Epithelial cell of proximal tubule (primary cell): Measurements from ENCODE around the gene PDE4C. TPM values are rescaled to one million over a fixed set of nuclear protein-coding genes. Genes with fewer than 3 reads are reported as not detected.

ENCODE experiments used
- DNase-seq: peaks from one replicate; pipeline ENCODE4 v3.0.0-alpha.2; 2011; ENCODE audit warnings: low read depth
- H3K4me3 ChIP-seq: 2 replicates; pipeline ENCODE4 v1.5.1; 2011; ENCODE audit warnings: low read depth, mild to moderate bottlenecking, low read length
- total RNA-seq: library from RNA; depleted of rRNA; stranded (reverse); fragments of >200 nt; gene quantifications from 2 replicates; pipeline ENCODE4 v1.2.3, GENCODE V29; 2015
- TF ChIP-seq, protein P1 (sequence below): conservative IDR thresholded peaks from 2 replicates; pipeline ENCODE4 v1.5.1; 2012; ENCODE audit warnings: low read depth, mild to moderate bottlenecking, low read length

Gene PDE4C
- total RNA-seq, 1 donor from 2014 or later, result 0.63 TPM

DNA sequence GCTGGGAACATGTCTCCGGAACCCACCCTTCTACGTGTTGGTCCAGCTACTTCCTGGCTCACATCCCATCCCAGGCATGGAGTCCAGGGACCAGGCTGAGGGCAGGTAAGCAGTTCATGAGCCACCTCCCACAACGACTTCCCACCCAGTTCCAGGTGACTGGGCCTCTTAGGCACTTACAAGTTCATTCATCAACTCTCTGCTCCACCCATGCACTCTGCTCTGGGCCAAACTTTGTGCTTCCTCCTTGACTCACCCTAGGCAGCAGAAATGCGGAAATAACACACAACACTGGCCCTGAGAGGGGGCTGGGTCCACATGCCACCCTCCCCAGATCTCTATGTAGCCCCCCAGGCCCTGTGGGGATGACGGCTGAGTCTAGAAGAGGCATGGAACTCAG lies 27.5 kb upstream of the PDE4C start:
- TF ChIP-seq, protein P1, sequence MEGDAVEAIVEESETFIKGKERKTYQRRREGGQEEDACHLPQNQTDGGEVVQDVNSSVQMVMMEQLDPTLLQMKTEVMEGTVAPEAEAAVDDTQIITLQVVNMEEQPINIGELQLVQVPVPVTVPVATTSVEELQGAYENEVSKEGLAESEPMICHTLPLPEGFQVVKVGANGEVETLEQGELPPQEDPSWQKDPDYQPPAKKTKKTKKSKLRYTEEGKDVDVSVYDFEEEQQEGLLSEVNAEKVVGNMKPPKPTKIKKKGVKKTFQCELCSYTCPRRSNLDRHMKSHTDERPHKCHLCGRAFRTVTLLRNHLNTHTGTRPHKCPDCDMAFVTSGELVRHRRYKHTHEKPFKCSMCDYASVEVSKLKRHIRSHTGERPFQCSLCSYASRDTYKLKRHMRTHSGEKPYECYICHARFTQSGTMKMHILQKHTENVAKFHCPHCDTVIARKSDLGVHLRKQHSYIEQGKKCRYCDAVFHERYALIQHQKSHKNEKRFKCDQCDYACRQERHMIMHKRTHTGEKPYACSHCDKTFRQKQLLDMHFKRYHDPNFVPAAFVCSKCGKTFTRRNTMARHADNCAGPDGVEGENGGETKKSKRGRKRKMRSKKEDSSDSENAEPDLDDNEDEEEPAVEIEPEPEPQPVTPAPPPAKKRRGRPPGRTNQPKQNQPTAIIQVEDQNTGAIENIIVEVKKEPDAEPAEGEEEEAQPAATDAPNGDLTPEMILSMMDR, result no peak
- no peak for DNase-seq
- H3K4me3 ChIP-seq, result no peak overlapping the region

DNA sequence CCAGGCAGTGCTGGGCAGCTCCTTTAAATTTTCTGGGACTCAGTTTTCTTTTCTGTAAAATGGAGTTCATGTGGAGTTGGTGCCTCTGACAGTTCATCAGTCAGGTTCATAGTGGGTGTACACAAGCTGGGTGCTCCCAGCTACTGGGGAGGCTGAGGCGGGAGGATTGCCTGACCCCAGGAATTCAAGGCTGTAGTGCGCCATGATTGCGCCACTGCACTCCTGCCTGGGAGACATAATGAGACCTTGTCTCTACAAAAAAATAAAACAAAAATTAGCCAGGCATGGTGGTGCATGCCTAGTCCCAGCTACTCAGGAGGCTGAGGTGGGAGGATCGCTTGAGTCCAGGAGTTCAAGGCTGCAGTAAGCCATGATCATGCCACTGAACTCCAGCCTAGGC lies 26.9 kb upstream of the PDE4C start:
- no peak overlapping the region for H3K4me3 ChIP-seq
- TF ChIP-seq, protein P1, result peak; percentile 2
- no peak for DNase-seq

DNA sequence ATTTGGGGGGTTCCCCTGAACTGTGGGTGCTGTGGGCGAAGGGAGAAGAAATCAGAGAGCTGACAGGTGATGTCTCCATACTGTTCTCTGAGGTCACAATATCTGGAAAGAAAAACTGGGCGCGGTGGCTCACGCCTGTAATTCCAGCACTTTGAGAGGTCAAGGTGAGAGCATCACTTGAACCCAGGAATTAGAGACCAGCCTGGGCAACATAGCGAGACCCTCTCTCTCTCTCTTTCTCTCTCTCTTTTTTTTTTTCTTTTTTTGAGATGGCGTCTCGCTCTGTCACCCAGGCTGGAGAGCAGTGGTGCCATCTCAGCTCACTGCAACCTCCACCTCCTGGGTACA lies 26.1 kb upstream of the PDE4C start:
- no peak for DNase-seq
- no peak overlapping the region for H3K4me3 ChIP-seq
- TF ChIP-seq, protein P1, result no peak

- no peak for DNase-seq
- TF ChIP-seq, protein P1, result peak; percentile 91
- no peak overlapping the region for H3K4me3 ChIP-seq
Observed at GRCh38 chr19:18251587-18252369, 25.5 kb upstream of the PDE4C start.

GRCh38 chr19:18249834-18250233 lies 23.6 kb upstream of the PDE4C start:
- H3K4me3 ChIP-seq, result no peak overlapping the region
- DNase-seq, result no peak
- TF ChIP-seq, protein P1, result no peak

DNA sequence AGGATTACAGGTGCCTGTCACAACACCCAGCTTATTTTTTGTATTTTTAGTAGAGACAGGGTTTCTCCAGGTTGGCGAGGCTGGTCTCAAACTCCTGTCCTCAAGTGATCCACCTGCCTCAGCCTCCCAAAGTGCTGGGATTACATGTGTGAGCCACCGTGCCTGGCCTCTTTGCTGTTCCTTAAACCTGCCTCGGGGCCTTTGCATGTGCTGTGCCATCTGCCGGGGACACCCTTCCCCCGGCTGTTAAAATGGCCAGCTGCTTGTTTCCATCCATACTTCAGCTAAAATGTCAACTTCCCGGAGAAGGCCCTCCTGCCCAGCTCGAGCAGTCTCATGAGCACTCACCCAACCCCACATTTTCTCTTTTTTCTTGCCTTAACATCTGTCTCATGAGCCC lies 19.1 kb upstream of the PDE4C start:
- TF ChIP-seq, protein P1, result no peak
- DNase-seq, result no peak
- H3K4me3 ChIP-seq, result no peak overlapping the region

DNA sequence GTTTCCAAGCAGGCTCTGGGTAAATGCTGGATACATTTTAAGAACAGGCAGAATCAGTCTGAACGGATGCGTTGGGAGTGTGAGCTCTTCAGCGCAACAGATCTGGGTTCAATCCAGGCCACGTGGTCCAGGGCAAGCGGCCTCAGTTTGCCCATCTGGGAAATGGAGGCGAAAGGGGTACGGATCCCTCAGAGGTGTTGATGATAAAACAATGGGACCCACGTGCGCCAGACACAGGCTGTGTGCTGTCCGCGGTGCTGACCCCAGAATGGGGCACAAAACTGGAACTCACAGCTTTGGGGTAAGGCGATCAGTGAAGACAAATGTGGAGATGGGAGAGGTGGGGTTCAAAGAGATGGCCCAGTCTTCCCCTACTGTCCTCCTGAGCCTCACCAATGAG lies 13.1 kb upstream of the PDE4C start:
- TF ChIP-seq, protein P1, result no peak

More for the DNA sequence above, 13.1 kb upstream of the PDE4C start:
- no peak overlapping the region for H3K4me3 ChIP-seq
- no peak for DNase-seq
